GM23338 (cell line): ENCODE measurements around the gene PIAS4.

Experiments used
- EZH2 ChIP-seq: fragments of 200-600 bp; sonication (generic); IDR thresholded peaks from one replicate; pipeline ENCODE4 v1.8.0; 2017; ENCODE audit warnings: antibody characterized with exemption, mild to moderate bottlenecking, low read depth; ENCODE audit not compliant: unreplicated experiment
- TF ChIP-seq, protein P1 (sequence below): IDR thresholded peaks from one replicate; pipeline ENCODE4 v1.6.1; 2018; ENCODE audit warnings: antibody characterized with exemption; ENCODE audit not compliant: unreplicated experiment
- TF ChIP-seq, protein P2 (sequence below), 2 experiments: fragments of 200-600 bp in 1 of 2; sonication (generic) in 1 of 2; conservative IDR thresholded peaks; 2 replicates each; pipeline versions ENCODE4 v1.5.1 to v1.6.1; 2016 to 2017; ENCODE audit warnings: antibody characterized with exemption in 2 of 2, low read depth in 2 of 2, mild to moderate bottlenecking in 2 of 2, moderate library complexity in 1 of 2
- TF ChIP-seq, protein P3 (sequence below): fragments of 250-450 bp; sonication (Bioruptor Pico); IDR thresholded peaks from 2 replicates; pipeline ENCODE4 v1.5.0; 2020; ENCODE audit warnings: mild to moderate bottlenecking, moderate library complexity

DNA sequence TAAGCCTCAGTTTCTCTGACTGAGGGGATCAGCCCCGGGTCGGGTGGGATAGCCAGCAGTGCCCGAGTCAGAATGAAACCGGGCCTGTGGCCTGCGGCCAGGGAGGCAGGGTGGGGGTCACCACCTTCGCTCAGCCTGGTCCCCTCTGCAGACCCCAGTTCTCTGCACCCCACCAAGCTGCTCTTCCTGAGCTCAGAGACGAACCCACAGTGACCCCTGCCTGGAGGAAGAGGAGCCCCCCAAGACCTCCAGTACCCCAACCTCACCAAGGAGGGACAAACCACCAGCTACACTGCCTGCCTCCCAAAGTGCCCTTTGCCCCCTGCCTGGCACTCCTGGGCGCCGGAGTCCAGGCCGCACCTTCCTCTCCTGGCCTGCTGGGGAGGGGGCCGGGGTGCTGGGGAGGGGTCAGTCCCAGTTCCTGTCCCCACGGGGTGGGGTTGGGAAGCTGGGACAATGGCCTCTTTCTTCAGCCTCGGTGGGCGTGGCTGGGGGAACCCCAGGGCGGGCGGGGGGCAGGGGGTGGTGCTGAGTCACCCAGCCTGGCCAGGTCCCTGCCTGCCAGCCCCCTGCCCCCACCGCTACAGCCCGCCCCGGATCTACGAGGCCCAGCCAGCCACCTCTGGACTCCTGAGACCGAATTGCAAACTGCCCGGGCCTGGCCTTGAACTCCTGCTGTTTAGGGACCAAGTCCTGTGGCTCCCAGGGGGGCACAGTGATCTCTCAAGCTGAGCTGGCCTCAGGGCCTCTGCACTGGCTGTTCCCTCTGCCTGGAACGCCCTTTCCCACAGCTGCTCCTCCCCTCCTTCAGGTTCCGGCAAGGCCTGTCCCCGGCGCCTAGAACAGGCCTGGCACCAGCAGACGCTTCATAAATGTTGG lies 44.8 kb downstream of the PIAS4 start:
- no peak for TF ChIP-seq EZH2
- TF ChIP-seq, protein P1, sequence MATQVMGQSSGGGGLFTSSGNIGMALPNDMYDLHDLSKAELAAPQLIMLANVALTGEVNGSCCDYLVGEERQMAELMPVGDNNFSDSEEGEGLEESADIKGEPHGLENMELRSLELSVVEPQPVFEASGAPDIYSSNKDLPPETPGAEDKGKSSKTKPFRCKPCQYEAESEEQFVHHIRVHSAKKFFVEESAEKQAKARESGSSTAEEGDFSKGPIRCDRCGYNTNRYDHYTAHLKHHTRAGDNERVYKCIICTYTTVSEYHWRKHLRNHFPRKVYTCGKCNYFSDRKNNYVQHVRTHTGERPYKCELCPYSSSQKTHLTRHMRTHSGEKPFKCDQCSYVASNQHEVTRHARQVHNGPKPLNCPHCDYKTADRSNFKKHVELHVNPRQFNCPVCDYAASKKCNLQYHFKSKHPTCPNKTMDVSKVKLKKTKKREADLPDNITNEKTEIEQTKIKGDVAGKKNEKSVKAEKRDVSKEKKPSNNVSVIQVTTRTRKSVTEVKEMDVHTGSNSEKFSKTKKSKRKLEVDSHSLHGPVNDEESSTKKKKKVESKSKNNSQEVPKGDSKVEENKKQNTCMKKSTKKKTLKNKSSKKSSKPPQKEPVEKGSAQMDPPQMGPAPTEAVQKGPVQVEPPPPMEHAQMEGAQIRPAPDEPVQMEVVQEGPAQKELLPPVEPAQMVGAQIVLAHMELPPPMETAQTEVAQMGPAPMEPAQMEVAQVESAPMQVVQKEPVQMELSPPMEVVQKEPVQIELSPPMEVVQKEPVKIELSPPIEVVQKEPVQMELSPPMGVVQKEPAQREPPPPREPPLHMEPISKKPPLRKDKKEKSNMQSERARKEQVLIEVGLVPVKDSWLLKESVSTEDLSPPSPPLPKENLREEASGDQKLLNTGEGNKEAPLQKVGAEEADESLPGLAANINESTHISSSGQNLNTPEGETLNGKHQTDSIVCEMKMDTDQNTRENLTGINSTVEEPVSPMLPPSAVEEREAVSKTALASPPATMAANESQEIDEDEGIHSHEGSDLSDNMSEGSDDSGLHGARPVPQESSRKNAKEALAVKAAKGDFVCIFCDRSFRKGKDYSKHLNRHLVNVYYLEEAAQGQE: no peak
- TF ChIP-seq, protein P2, sequence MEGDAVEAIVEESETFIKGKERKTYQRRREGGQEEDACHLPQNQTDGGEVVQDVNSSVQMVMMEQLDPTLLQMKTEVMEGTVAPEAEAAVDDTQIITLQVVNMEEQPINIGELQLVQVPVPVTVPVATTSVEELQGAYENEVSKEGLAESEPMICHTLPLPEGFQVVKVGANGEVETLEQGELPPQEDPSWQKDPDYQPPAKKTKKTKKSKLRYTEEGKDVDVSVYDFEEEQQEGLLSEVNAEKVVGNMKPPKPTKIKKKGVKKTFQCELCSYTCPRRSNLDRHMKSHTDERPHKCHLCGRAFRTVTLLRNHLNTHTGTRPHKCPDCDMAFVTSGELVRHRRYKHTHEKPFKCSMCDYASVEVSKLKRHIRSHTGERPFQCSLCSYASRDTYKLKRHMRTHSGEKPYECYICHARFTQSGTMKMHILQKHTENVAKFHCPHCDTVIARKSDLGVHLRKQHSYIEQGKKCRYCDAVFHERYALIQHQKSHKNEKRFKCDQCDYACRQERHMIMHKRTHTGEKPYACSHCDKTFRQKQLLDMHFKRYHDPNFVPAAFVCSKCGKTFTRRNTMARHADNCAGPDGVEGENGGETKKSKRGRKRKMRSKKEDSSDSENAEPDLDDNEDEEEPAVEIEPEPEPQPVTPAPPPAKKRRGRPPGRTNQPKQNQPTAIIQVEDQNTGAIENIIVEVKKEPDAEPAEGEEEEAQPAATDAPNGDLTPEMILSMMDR (conservative IDR thresholded peaks at IDR 0.05; ENCODE audit: low read depth in 2 of 2): no peak
- TF ChIP-seq, protein P3, sequence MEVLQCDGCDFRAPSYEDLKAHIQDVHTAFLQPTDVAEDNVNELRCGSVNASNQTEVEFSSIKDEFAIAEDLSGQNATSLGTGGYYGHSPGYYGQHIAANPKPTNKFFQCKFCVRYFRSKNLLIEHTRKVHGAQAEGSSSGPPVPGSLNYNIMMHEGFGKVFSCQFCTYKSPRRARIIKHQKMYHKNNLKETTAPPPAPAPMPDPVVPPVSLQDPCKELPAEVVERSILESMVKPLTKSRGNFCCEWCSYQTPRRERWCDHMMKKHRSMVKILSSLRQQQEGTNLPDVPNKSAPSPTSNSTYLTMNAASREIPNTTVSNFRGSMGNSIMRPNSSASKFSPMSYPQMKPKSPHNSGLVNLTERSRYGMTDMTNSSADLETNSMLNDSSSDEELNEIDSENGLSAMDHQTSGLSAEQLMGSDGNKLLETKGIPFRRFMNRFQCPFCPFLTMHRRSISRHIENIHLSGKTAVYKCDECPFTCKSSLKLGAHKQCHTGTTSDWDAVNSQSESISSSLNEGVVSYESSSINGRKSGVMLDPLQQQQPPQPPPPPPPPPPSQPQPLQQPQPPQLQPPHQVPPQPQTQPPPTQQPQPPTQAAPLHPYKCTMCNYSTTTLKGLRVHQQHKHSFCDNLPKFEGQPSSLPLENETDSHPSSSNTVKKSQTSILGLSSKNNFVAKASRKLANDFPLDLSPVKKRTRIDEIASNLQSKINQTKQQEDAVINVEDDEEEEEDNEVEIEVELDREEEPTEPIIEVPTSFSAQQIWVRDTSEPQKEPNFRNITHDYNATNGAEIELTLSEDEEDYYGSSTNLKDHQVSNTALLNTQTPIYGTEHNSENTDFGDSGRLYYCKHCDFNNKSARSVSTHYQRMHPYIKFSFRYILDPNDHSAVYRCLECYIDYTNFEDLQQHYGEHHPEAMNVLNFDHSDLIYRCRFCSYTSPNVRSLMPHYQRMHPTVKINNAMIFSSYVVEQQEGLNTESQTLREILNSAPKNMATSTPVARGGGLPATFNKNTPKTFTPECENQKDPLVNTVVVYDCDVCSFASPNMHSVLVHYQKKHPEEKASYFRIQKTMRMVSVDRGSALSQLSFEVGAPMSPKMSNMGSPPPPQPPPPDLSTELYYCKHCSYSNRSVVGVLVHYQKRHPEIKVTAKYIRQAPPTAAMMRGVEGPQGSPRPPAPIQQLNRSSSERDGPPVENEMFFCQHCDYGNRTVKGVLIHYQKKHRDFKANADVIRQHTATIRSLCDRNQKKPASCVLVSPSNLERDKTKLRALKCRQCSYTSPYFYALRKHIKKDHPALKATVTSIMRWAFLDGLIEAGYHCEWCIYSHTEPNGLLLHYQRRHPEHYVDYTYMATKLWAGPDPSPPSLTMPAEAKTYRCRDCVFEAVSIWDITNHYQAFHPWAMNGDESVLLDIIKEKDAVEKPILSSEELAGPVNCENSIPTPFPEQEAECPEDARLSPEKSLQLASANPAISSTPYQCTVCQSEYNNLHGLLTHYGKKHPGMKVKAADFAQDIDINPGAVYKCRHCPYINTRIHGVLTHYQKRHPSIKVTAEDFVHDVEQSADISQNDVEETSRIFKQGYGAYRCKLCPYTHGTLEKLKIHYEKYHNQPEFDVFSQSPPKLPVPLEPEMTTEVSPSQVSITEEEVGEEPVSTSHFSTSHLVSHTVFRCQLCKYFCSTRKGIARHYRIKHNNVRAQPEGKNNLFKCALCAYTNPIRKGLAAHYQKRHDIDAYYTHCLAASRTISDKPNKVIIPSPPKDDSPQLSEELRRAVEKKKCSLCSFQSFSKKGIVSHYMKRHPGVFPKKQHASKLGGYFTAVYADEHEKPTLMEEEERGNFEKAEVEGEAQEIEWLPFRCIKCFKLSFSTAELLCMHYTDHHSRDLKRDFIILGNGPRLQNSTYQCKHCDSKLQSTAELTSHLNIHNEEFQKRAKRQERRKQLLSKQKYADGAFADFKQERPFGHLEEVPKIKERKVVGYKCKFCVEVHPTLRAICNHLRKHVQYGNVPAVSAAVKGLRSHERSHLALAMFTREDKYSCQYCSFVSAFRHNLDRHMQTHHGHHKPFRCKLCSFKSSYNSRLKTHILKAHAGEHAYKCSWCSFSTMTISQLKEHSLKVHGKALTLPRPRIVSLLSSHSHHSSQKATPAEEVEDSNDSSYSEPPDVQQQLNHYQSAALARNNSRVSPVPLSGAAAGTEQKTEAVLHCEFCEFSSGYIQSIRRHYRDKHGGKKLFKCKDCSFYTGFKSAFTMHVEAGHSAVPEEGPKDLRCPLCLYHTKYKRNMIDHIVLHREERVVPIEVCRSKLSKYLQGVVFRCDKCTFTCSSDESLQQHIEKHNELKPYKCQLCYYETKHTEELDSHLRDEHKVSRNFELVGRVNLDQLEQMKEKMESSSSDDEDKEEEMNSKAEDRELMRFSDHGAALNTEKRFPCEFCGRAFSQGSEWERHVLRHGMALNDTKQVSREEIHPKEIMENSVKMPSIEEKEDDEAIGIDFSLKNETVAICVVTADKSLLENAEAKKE (CRISPR knock-in tag): no peak
